WI38 (cell line): ENCODE results near the gene NHP2.

Experiments
- H3K4me3 ChIP-seq: 2 replicates; pipeline ENCODE4 v1.5.1; 2011; ENCODE audit warnings: low read depth, mild to moderate bottlenecking, control low read depth, low read length
- CTCF ChIP-seq: IDR thresholded peaks from 2 replicates; pipeline ENCODE4 v1.5.1; 2012; ENCODE audit warnings: low read depth, mild to moderate bottlenecking, control low read depth, low read length

Gene NHP2

GRCh38 chr5:178110511-178110910, 43.2 kb downstream of the NHP2 start:
- no peak for TF ChIP-seq CTCF
- no peak overlapping the region for H3K4me3 ChIP-seq

GRCh38 chr5:178108966-178109365, 44.7 kb downstream of the NHP2 start:
- no peak for TF ChIP-seq CTCF
- no peak overlapping the region for H3K4me3 ChIP-seq

GRCh38 chr5:178108446-178108845, 45.2 kb downstream of the NHP2 start:
- H3K4me3 ChIP-seq, result no peak overlapping the region
- TF ChIP-seq CTCF, result no peak

- no peak overlapping the region for H3K4me3 ChIP-seq
- TF ChIP-seq CTCF, result no peak
These were observed 45.9 kb downstream of the NHP2 start for GRCh38 chr5:178107756-178108310.

- no peak overlapping the region for H3K4me3 ChIP-seq
- TF ChIP-seq CTCF, result no peak
These were observed 47.0 kb downstream of the NHP2 start for GRCh38 chr5:178106556-178107239.

- TF ChIP-seq CTCF, result no peak
These were observed 47.6 kb downstream of the NHP2 start for GRCh38 chr5:178106086-178106485.

GRCh38 chr5:178104492-178104891, 49.2 kb downstream of the NHP2 start:
- H3K4me3 ChIP-seq, result no peak overlapping the region

More at GRCh38 chr5:178106086-178106485, 47.6 kb downstream of the NHP2 start:
- no peak overlapping the region for H3K4me3 ChIP-seq

More at GRCh38 chr5:178104492-178104891, 49.2 kb downstream of the NHP2 start:
- no peak for TF ChIP-seq CTCF
